Measurements from ENCODE around the gene CDRT15.
"Not testable (repeated sequence)": the region's sequence is repeated elsewhere in the genome, so short reads cannot be mapped to it uniquely, and the experiment has no call there.

CDRT15 gene

DNA sequence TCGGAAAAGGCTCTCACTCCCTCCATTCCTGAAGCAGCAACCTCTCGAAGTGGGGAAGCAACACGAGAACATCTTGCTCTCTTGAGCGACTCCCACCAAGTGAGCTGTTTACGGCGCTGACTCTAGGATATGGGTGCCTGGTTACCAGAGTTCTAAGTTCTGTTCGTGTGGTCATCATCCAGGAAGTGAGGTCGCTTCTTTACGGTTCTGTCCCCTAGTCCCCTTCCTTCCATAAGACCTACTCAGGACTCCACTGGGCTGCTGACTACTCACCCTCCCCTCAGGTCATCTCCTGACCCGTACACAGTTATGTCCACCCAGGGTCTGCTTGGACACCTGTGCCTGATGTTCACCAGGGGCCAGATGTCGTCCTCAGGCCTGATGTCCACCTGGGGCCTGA, at the start of gene CDRT15:
Gene CDRT15 (minus strand): TSS at position 101 of the 400 bp plus-strand sequence. CDS start 29 bp downstream, at position 72.
- not testable (repeated sequence) for DNase-seq

DNA sequence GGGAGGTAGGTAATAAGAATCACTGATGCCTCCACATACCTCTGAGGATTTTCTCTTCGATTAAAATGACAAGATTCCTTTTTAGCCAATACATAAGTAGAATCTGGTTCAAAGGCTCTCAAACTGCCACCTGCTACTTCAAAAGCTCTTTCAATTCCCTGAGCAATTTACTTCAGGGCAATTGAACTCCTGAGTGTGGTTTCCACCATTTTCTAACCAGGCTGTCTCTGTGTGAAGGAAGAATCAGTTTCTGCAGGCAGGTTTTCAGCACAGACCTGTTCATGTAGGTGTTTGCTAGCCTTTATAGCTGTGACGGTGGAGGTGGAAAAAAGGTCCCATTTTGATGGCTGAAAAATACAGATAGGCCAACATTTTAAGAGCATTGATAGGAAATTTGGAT, 46.1 kb upstream of the CDRT15 start:
- no peak for DNase-seq

DNA sequence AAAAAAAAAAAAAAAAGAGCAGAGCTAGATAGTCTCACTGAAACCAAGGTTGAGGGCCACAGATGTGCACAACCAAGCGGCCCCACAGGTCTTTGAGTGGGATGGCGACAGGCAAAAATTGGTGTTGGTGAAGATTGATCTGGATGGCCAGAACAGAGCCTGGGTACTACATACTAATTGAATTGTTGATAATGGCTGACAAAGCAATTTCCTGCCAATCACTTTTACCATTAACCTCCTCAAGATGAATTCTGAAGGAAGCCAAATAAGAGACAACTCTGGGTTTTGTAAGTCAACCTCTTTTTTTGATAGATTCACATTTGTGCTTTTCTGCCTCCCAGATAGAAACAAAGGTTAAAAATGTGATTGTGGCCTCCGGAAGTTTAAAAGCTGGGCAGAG, 44.9 kb upstream of the CDRT15 start:
- DNase-seq: no peak

DNA sequence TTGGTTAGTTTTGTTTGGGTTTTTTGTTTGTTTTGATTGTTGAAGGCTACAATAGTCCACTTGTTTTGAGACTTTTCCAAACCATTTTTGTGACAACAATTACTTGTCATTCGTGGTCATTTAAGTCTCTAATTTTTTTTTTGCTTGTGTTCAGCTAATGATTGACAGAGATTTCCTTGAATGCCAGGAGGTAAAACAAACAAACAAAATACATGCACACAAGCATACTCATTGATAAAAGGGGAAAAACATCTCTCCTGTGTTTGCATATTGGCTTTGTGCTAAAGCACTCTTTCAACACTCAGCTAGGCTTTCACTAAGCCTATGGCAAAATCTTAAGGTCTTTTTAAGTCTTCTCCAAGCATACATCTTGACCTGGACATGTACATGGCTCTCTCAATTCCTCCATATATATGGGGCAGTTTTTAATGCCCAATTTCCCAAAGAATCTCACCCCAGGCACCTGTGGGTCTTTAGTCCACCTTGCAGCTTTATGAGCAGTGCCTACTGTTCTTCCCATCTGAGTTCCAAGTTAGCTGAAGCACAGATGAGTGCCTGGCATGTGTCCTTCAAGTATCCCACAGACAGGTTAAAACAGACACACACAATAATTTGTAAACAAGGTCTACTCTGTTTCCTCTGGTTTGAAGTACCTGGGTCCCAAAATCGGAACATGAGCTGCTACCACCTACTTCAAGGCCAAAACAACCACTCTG, 40.0 kb upstream of the CDRT15 start:
- DNase-seq: no peak

DNA sequence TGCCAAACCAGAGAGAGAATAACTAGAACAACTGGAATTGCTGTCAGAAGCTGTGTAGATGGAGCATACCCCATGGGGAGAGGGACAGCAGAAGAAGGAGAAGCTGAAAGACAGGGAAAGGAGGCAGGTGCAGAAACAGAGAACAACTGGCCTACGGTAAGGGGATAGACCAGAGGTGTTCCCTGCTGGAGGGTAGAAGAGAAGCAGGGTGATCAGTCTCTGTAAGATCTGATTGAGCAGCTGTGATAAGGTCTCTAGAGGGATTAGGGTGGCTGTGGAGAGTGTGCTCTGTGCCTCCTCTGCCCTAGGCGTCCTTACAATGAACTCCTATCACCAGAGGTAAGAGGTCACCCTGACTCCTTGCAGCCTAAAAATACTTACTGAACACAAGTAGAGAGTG, 33.8 kb upstream of the CDRT15 start:
- DNase-seq: no peak

DNA sequence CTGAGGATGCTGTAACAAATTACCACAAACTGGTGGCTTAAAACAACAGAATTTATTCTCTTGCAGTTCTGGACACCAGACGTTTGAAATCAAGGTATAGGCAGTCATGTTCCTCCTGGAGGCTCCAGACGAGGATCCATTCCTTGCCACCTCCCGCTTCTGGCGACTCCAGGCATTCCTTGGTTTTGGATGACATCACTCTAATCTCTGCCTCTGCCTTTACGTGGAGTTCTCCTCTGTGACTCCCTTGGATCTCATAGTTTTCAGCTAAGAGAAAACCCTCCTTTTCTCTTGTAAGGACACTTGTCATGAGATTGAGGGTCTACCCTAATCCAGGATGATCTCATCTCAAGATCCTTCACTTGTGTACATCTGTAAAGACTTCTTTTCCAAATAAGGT, 32.8 kb upstream of the CDRT15 start:
- no peak for DNase-seq

DNA sequence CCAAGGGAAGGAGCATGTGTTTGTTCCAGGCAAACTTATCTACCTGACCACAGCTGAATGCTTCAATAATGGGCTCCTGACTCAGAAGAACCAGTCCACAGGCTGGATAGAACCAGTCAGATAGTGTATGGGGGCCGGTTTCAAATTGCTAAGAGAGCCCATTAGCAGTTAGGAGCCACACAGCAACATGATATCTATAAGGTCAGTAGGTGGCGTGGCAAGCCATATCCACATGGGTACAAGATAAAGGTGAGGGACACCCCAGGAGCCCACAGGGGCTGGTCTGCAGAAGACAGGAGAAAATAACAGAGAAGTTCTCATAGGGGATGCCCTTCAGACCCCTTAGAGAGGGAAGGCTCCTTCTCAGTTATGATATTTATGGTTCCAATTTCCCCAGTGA, 31.6 kb upstream of the CDRT15 start:
- peak; percentile 3 for DNase-seq

DNA sequence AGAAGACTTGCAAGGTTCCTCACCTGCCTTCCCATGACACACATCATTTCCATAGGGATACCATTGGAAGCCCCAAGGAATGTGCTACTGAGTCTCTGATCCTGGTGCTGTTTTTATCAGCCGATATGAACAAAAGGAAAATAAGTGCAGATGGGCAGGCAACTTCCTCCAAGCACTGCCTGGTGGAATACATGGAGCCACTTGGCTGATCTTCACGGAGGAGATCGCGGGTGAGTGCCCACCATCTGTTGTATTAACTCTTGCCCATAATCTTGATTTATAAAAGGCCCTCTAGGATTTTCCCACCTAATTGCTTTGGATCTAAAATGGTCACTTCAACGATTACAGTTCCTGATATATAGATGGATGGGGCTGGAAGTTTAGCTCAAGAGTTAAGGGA, 24.7 kb upstream of the CDRT15 start:
- DNase-seq: no peak

DNA sequence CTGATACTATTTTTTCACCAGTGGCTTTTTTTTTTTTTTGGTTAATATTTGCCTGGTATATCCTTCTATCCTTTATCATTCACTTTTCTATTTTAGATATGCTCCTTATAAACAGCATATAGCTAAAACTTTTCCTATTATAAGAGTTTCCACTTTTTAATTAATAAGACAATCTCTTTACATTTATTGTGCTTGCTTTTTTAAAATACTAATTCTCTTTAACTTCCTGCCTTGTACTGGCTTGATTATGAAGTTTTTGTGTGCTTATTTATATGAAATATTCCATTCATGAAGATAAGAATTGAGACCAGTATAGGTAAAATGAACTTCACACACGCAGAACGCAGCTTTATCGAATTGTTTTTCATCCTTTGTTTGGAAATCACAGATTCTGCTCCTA, 9.0 kb upstream of the CDRT15 start:
- DNase-seq: no peak

DNA sequence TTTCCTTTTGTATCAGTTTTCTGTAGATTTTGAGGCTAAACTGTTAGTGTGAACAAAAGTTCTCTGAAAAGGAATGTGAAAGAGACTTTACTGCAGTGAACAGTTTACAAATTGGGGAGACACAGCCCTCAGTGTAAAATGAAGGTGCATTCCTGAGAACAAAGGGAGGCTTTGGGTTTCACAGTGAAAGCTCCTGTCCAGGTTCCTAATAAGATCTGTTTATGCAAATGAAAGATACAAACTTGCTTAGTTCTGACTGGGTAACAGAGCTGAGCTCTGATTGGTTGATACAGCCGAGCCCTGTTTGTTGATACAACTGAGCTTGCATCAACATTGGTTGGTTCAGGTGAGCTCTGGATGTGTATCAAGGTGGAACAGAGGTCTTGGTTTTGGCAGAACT, 8.3 kb upstream of the CDRT15 start:
- no peak for DNase-seq

DNA sequence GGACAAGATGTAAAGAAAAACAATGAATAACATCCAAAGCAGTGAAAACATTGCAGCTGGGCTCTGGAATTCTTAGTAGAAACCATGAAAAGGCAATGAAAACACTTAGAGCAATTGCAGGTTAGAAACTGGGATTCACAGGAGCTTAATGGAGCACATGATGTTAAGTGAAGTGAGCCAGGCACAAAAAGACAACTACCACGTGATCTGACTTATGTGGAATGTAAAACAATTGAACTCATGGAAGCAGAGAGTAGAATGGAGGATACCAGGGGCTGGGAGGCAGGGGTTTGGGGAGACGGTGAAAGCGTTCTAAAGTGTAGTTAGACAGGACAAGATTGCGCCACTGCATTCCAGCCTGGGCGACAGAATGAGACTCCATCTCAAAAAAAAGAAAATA, 2.6 kb upstream of the CDRT15 start:
- DNase-seq: not testable (repeated sequence)

DNA sequence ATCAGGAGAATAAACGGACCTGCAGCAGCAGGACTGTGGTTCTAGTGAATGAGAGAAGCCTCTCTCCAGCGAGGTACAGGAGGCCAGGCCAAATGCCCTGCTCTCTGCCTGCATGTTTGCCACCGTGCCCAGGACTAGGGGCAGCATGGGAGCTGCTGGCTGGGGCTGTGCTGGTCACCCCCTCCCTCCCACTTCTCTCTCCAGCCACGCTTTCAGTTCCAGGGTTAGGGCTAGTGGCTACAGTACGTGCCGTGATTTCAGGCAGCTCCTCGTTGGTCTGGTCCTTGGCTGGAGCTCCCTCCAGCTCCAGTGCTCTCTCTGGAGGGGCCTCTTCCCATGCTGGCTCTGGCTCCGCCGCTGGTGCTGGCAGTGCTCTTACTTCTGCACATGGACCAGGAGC, 630 bp downstream of the CDRT15 start:
- not testable (repeated sequence) for DNase-seq

DNA sequence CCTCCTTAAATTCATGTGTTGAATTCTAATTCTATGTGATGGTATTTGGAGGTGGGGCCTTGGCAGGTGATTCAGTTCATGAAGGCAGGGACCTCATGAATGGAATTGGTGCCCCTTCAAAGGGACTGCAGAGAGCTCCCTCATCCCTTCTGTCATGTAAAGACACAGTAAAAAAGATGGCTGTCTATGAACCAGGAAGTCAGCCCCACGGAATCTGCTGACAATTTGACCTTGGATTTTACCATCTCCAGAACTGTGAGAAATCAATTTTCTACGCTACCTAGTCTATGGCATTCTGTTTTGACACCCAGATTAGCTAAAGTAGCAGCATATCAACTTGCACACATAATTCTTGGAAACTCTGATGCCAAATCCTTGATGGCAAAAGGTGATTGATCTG, 1.6 kb downstream of the CDRT15 start:
- not testable (repeated sequence) for DNase-seq

DNA sequence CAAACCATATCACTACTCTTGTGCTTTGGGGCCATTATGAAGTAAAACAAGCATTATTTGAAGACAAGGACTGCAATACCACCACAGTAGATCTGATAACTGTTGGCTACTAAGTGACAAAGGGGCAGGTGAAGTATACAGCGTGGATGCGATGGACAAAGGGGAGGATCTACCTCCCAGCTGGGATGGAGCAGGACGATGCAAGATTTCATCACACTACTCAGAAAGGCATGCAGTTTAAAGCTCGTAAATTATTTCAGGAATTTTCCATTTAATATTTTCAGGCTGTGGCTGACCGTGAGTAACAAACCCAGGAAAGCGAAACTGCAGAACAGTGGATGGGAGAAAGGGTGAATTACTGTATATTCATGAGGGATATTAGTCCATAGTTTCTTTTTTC, 5.5 kb downstream of the CDRT15 start:
- not testable (repeated sequence) for DNase-seq

DNA sequence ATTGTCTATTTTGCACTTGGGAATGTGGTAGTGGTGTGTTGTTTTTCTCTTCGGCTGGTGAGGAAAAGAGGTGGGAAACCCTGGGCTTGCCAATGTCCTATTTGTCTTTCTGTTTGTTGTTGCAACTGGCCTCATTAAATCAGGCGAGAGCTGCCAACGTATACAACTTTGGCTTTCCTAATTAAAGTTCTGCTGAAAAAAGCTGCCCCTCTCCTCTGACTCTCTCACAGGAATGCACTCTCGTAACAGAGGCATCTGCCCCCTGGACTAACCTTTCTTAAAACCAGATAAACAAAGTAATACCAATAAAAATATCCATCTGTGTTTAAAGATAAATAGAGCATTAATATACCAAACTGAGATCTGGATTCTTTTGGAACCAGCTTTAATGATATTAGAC, 7.8 kb downstream of the CDRT15 start:
- no peak for DNase-seq

DNA sequence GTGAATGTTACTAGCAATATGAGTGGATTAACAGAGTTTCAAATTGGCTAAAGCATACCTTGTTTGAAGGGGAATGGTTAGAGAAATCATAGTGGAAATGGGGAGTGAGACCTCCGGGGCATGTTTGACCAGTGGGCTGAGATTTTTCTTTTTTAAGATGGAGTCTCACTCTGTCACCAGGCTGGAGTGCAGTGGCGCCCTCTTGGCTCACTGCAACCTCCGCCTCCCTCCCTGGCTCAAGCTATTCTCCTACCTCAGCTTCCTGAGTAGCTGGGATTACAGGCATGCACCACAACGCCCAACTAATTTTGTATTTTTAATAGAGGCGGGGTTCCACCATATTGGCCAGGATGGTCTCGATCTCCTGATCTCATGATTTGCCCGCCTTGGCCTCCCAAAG, 9.6 kb downstream of the CDRT15 start:
- no peak for DNase-seq

DNA sequence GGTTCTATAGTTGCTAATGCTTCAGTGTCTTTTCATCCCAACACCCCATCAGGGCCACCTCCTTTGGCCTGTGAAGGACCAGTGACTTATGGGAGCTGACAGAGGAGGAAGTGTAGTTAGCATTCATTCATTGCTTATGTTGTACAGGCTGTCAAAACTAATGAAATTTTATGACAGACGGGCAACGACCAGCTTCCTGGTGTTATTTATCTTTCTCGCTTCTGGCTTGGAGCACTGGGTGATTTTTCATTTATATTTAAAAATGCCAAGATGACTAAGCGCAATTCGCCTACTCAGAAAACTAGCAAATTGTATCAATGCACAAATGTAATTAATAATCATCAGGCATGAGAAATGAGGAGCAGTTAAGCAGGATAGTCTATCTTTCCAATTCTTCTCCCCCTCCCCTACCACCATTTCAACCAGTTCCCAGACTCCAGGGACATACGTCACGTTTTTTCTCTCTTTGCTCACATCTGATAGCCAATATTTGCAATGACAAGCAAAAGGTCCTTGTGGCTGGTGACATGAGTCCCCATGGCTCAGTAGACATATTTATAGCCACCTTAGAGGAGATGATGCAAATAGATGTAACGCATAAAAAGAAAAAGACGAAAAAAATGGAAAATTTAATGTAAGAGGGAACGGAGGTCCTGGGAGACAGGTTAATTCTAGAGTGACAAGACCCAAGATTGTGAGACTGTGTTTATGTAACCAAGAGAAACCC, 11.2 kb downstream of the CDRT15 start:
- DNase-seq: no peak

DNA sequence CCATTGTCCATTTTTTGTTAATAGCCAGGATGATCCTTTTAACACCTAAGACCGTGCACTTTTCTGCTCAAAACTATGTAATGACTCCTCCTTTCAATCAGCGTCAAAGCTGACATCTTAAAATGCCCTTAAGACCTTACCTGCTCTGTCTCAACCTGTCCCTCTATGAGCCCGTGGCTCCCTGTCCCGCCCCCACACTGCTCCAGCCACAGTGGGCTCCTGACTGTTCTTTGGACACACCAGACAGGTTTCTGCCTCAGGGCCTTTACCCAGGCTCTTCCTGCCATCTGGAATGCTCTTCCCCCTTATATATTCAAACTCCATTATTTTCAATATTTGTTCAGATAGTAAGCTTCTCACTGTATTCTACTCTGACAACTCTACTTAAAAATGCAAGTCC, 14.1 kb downstream of the CDRT15 start:
- DNase-seq: no peak

DNA sequence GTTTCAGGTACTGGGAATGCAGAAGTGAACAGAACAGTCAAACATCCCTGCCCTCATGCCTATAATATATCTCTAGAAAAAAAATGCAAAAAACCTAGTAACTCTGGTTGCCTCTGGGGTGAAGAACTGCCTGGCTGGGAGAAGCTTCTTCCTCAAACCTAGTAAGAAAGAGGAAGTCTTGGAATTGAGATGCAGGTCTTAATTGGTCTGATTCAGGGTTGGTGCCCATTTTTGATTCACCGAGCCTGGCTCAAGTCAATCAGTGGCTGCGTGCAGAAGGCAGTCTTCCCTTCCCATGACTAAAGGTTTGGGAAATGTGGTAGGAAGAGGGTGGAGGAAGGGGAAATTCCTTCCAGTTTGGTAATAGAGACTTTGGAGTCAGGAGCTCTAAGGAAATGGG, 22.4 kb downstream of the CDRT15 start:
- no peak for DNase-seq

DNA sequence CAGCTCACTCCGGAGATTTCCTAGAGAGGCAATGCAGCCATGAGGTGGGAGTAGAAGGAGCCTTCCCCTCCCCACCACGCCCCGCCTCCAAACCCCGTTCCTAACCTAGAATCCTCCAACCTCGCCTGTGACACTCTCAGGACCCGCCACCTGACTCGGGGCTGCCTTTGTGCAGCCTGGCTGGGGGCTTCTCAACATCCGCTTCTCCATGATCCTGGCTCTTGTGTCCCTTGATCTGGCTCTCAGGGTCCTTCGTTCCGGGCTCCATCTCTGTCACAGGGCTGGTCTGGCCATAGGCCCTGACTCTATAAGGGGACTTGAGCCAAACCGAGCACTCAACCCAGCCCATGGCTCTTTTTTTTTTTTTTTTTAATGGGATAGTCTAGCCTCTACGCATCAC, 24.3 kb downstream of the CDRT15 start:
- DNase-seq: no peak

DNA sequence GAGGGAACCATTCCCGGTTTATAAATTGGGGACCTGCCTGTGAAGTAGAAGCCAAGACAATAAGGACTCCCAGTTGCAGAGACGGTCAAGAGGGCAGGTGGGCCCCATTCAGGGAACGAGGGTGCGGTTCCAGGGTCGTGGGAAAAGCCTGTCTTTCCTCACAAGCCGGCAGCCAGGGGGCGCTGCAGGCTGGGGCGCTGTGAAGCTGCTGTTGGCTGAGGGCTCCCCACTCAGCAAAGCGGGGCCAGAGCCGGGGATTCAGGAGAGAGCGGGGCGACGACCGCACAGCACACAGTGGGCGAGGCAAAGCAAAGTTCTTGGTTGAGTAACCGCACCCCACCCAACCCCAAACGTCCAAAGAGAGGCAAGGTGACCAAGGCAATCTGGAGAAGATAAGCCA, 24.9 kb downstream of the CDRT15 start:
- no peak for DNase-seq

DNA sequence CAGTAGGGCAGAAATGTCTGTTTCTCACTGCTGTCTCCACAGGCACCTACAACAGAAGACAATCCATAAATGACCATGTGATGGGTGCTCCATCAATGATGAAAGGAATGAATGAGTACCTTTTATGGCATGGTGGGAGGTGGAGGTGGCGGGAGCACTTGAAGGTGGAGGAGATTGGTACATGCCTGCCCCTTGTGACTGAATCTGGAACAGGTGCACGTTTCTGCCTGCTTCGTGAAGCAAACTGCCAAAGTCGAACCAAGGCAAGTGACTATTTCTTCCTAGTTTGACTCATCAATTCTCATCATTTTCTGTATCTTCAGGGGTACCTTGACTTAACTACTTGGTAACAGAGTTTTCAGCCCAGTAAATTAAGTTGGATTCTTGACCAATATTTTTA, 25.4 kb downstream of the CDRT15 start:
- DNase-seq: peak; percentile 29

DNA sequence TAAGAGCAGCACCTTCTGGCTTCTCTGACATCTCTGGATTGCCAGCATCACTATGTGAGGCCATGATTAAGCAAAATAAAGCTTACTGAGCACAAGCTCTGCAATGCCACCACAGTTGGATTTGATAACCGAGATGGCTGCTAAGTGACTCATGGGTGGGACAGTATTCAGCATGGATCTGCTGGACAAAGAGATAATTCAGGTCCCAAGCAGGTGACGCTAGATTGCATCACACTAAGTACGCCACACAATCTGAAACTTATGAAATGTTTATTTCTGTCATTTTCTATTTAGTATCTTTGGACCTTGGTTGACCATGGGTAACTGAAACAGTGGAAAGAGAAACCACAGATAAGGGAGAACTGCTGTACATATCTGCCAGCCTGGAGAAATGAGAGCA, 27.4 kb downstream of the CDRT15 start:
- DNase-seq: no peak

DNA sequence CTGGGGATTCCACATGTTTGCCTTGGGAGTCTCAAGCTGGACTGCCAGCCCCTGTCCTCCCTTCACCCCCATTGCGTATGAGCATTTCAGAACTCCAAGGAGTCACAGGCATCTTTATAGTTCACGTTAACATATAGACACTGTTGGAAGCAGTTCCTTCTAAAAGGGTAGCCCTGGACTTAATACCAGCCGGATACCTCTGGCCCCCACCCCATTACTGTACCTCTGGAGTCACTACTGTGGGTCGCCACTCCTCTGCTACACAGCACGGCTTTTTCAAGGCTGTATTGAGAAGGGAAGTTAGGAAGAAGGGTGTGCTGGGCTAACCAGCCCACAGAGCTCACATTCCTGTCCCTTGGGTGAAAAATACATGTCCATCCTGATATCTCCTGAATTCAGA, 28.9 kb downstream of the CDRT15 start:
- DNase-seq: no peak

DNA sequence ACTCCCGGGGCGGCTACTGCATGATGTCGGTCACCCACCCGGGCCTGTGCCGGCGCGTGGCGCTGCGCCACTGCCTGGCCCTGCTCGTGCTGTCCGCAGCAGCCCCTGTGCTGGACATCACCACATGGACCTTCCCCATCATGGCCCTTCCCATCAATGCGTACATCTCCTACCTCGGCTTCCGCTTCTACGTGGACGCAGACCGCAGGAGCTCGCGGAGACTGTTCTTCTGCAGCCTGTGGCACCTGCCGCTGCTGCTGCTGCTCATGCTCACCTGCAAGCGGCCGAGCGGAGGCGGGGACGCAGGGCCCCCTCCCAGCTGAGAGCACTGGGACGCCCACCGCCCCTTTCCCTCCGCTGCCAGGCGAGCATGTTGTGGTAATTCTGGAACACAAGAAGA, 29.8 kb downstream of the CDRT15 start:
- no peak for DNase-seq
